Hepatocyte (in vitro differentiated cells): ENCODE results near the gene ZFYVE28. TPM values are rescaled to one million over a fixed set of nuclear protein-coding genes. Genes with fewer than 3 reads are reported as not detected.
"Not testable (repeated sequence)": the region's sequence is repeated elsewhere in the genome, so short reads cannot be mapped to it uniquely, and the experiment has no call there.

ENCODE experiments used
- DNase-seq: peaks from one replicate; pipeline ENCODE4 v3.0.0-alpha.2; 2016; ENCODE audit warnings: low spot score
- H2AFZ ChIP-seq: fragments of 200-600 bp; sonication (generic); 2 replicates; pipeline ENCODE4 v1.6.0; 2016; ENCODE audit warnings: antibody characterized with exemption, mild to moderate bottlenecking
- H3K27ac ChIP-seq: fragments of 200-600 bp; sonication (generic); 2 replicates; pipeline ENCODE4 v1.5.1; 2016; ENCODE audit warnings: mild to moderate bottlenecking
- H3K27me3 ChIP-seq: fragments of 200-600 bp; sonication (generic); 2 replicates; pipeline ENCODE4 v1.6.1; 2016
- H3K36me3 ChIP-seq: fragments of 200-600 bp; sonication (generic); replicated peaks from 2 replicates; pipeline ENCODE4 v1.5.1; 2016; ENCODE audit warnings: low read depth; ENCODE audit not compliant: insufficient read depth
- H3K4me1 ChIP-seq: fragments of 200-600 bp; sonication (generic); 2 replicates; pipeline ENCODE4 v1.5.1; 2016; ENCODE audit warnings: mild to moderate bottlenecking, moderate library complexity; ENCODE audit not compliant: insufficient read depth
- H3K4me2 ChIP-seq: fragments of 200-600 bp; sonication (generic); 2 replicates; pipeline ENCODE4 v1.6.0; 2016
- H3K4me3 ChIP-seq: fragments of 200-600 bp; sonication (generic); 2 replicates; pipeline ENCODE4 v1.5.1; 2016; ENCODE audit warnings: mild to moderate bottlenecking
- H3K79me2 ChIP-seq: fragments of 200-600 bp; sonication (generic); 2 replicates; pipeline ENCODE4 v1.6.0; 2017; ENCODE audit warnings: mild to moderate bottlenecking
- H3K9me2 ChIP-seq: fragments of 200-600 bp; sonication (generic); replicated peaks from 2 replicates; pipeline ENCODE4 v1.6.0; 2017; ENCODE audit warnings: mild to moderate bottlenecking; ENCODE audit not compliant: insufficient read depth
- H3K9me3 ChIP-seq: fragments of 200-600 bp; sonication (generic); 2 replicates; pipeline ENCODE4 v1.5.1; 2016; ENCODE audit warnings: low read depth, mild to moderate bottlenecking
- H4K20me1 ChIP-seq: fragments of 200-600 bp; sonication (generic); 2 replicates; pipeline ENCODE4 v1.6.0; 2016; ENCODE audit warnings: mild to moderate bottlenecking; ENCODE audit not compliant: insufficient read depth, poor library complexity, severe bottlenecking
- EZH2 ChIP-seq: fragments of 200-600 bp; sonication (generic); IDR thresholded peaks from 2 replicates; pipeline ENCODE4 v1.6.1; 2016; ENCODE audit warnings: antibody characterized with exemption, mild to moderate bottlenecking, borderline replicate concordance
- EZH2phosphoT487 ChIP-seq: fragments of 200-600 bp; sonication (generic); IDR thresholded peaks from one replicate; pipeline ENCODE4 v1.6.1; 2018; ENCODE audit warnings: antibody characterized with exemption, mild to moderate bottlenecking, low read depth, moderate library complexity; ENCODE audit not compliant: unreplicated experiment, severe bottlenecking
- WGBS: methylation state at CpG from one replicate; pipeline ENCODE4 v1.1.6; 2016; ENCODE audit warnings: low lambda C conversion rate; ENCODE audit errors: missing lambda C conversion rate; 5-methylcytosine and 5-hydroxymethylcytosine counted together
- polyA plus RNA-seq: library from polyadenylated mRNA; unstranded; fragments of >200 nt; fragmentation: Nextera tagmentation; extraction: Ambion mirVana; gene quantifications from 2 replicates; pipeline ENCODE4 v1.2.1, GENCODE V29; 2016
- total RNA-seq: library from RNA; depleted of rRNA; stranded (reverse); fragments of >200 nt; gene quantifications from 2 replicates; pipeline ENCODE4 v1.2.3, GENCODE V29; 2014
- TF ChIP-seq, protein P1 (sequence below): fragments of 200-600 bp; sonication (generic); IDR thresholded peaks from 2 replicates; pipeline ENCODE4 v1.5.1; 2016; ENCODE audit warnings: antibody characterized with exemption, mild to moderate bottlenecking; ENCODE audit not compliant: poor library complexity

ZFYVE28 gene
- total and polyA plus RNA-seq, 2 experiments from 2014 or later, result 2.2 to 3.4 TPM

DNA sequence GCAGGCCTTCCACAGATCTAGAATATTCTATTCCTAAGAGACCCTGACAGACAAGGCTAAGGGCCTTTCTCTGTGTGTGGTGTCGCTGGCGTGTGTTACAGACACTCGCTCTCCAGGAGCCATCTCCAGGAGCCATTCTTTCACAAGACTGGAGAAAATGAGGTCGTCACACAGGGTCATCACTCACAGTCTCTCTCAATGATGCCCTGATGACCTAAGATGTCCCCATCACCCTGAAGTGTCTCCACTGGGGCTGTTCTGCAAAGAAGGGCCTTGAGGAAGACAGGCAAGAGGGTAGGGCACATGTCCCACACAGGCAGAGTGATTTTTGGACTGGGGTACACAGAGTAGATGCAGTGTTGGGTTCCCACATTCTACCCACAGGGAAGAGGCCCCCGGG, 34.7 kb downstream of the ZFYVE28 start:
- no peaks in the 10 kb centered on the region for H3K79me2 ChIP-seq
- H3K27me3 ChIP-seq, result peaks cover 3% of the 10 kb centered on the region
- no peak for DNase-seq
- H3K36me3 ChIP-seq, result no peaks in the 10 kb centered on the region
- 89% methylated on average over 5 of the region's 5 CpGs for WGBS
- no peak overlapping the region for H3K4me3 ChIP-seq
- no peaks in the 10 kb centered on the region for H4K20me1 ChIP-seq
- H3K4me2 ChIP-seq, result no peak overlapping the region
- H3K27ac ChIP-seq, result no peak overlapping the region
- TF ChIP-seq, protein P1, sequence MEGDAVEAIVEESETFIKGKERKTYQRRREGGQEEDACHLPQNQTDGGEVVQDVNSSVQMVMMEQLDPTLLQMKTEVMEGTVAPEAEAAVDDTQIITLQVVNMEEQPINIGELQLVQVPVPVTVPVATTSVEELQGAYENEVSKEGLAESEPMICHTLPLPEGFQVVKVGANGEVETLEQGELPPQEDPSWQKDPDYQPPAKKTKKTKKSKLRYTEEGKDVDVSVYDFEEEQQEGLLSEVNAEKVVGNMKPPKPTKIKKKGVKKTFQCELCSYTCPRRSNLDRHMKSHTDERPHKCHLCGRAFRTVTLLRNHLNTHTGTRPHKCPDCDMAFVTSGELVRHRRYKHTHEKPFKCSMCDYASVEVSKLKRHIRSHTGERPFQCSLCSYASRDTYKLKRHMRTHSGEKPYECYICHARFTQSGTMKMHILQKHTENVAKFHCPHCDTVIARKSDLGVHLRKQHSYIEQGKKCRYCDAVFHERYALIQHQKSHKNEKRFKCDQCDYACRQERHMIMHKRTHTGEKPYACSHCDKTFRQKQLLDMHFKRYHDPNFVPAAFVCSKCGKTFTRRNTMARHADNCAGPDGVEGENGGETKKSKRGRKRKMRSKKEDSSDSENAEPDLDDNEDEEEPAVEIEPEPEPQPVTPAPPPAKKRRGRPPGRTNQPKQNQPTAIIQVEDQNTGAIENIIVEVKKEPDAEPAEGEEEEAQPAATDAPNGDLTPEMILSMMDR, result no peak
- TF ChIP-seq EZH2phosphoT487 (no peak), EZH2 (no peak)
- H3K4me1 ChIP-seq, result no peaks in the 10 kb centered on the region
- H3K9me3 ChIP-seq, result no peaks in the 10 kb centered on the region
- no peaks in the 10 kb centered on the region for H3K9me2 ChIP-seq
- H2AFZ ChIP-seq, result no peak overlapping the region

DNA sequence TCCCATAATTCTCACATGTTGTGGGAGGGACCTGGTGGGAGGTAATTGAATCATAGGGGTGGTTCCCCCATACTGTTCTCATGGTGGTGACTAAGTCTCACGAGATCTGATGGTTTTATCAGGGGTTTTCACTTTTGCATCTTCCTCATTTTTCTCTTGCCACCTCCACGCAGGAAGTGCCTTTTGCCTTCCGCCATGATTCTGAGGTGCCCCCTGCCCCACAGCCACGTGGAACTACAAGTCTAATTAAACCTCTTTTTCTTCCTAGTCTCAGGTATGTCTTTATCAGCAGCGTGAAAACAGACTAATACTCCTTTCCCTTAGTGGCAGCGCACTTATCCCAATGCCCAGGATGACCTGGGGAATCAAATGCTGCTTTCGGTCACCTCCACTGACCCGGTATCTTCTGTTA, 35.2 kb downstream of the ZFYVE28 start:
- H3K4me2 ChIP-seq, H3K27me3 ChIP-seq, H4K20me1 ChIP-seq, H3K4me1 ChIP-seq, H3K36me3 ChIP-seq, H3K4me3 ChIP-seq, H3K27ac ChIP-seq, H3K79me2 ChIP-seq, H3K9me3 ChIP-seq, H3K9me2 ChIP-seq, DNase-seq, H2AFZ ChIP-seq: not testable (repeated sequence)
- 94% methylated on average over 8 of the region's 8 CpGs for WGBS

DNA sequence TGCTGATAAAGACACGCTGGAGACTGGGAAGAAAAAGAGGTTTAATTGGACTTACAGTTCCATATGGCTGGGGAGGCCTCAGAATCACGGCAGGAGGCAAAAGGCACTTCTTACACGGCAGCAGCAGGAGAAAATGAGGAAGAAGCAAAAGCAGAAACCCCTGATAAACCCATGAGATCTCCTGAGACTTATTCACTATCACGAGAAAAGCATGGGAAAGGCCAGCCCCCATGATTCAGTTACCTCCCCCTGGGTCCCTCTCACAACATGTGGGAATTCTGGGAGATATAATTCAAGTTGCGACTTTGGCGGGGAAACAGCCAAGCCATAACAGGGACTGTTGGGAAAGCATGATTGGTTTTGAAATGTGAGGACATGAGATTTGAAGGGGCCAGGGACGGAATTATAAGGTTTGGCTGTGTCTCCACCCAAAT, 35.7 kb downstream of the ZFYVE28 start:
- 86% methylated on average over 7 of the region's 7 CpGs for WGBS
- not testable (repeated sequence) for H3K4me1 ChIP-seq, H3K9me2 ChIP-seq, DNase-seq, H3K27me3 ChIP-seq, H3K4me3 ChIP-seq, H3K36me3 ChIP-seq, H2AFZ ChIP-seq, H3K9me3 ChIP-seq, H3K4me2 ChIP-seq, H3K27ac ChIP-seq, H3K79me2 ChIP-seq, H4K20me1 ChIP-seq

DNA sequence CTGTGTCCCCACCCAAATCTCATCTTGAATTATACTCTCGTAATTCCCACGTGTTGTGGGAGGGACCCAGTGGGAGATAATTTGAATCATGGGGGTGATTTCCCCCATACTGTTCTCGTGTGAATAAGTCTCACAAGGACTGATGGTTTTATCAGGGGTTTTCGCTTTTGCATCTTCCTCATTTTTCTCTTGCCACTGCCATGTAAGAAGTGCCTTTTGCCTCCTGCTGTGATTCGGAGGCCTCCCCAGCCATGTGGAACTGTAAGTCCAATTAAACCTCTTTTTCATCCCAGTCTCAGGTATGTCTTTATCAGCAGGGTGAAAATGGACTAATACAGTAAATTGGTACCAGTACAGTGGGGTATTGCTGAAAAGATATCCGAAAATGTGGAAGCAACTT, 37.9 kb downstream of the ZFYVE28 start:
- not testable (repeated sequence) for H3K27ac ChIP-seq, H4K20me1 ChIP-seq, H3K4me1 ChIP-seq, H3K4me3 ChIP-seq, H3K36me3 ChIP-seq, H2AFZ ChIP-seq, DNase-seq, H3K4me2 ChIP-seq, H3K9me3 ChIP-seq, H3K9me2 ChIP-seq, H3K27me3 ChIP-seq, H3K79me2 ChIP-seq
- WGBS, result 85% methylated on average over 6 of the region's 6 CpGs

DNA sequence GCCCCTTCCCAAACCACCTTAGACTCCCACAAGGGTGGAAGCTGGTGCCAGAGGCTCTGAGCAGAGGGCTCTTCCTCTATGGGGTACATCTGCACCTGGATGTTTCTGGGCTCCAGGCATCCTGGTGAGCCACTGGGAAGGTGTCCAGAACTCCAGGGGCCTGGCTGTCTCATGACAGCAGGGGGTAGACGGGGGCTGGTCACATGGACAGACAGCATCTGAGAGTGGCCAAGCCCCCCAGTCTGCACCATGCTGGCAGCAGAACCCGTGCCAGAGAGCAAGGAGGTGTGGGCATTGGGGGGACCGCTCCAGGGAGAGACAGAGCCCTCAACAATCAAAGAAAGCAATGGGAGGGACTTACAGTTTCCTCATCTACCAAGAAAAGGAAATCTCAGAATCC, 39.5 kb downstream of the ZFYVE28 start:
- Histone ChIP-seq H3K27me3 (peaks cover 3% of the 10 kb centered on the region), H2AFZ (no peak overlapping the region), H3K4me2 (no peak overlapping the region), H3K36me3 (no peaks in the 10 kb centered on the region), H3K9me3 (no peaks in the 10 kb centered on the region), H3K9me2 (no peaks in the 10 kb centered on the region), H3K4me3 (no peak overlapping the region), H3K27ac (no peak overlapping the region), H3K4me1 (no peaks in the 10 kb centered on the region), H3K79me2 (no peaks in the 10 kb centered on the region), H4K20me1 (no peaks in the 10 kb centered on the region)
- DNase-seq, result no peak
- TF ChIP-seq EZH2, result no peak
- TF ChIP-seq, protein P1, result no peak
- TF ChIP-seq EZH2phosphoT487, result no peak
- WGBS, result 82% methylated on average over 2 of the region's 3 CpGs
